ENCODE results near the gene OR2T2. TPM values are rescaled to one million over a fixed set of nuclear protein-coding genes. Genes with fewer than 3 reads are reported as not detected.

Gene OR2T2
- total RNA-seq, 1 experiment from 2014 or later = not detected

DNA sequence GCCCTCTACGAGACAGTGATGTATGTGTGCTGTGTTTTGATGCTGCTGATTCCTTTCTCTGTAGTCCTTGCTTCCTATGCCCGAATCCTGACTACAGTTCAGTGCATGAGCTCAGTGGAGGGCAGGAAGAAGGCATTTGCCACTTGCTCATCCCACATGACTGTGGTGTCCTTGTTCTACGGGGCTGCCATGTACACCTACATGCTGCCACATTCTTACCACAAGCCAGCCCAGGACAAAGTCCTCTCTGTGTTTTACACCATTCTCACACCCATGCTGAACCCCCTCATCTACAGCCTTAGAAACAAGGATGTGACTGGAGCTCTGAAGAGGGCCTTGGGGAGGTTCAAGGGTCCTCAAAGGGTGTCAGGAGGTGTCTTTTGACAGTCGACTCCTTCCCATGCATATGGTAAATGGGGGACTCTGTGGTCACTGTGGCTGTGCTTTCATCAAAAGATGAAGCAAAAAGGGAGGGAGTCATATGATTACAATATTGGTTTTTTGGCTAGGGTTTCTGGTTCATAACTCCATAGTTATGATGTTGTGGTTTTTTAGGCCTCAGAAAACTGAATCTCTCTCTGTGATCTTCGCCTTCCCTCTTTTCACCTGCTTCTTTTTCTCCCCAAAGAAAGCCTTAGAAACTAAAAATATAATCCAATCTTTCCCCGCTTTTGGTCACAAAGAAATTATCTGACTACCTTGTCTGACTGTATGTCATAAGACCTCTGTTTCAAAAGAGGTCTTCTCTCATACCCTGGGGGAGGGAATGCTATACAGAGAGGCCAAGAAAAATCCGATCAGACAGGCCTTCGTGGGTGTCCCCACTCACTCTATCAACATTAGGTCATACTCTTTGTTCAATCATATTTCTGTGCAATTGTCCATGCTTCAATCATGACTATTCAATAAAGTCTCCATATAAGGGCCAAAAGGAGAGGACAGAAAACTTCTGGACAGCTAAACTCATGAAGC, 38.4 kb upstream of the OR2T2 start:
- BruUV-seq (replicated peaks) = no TSS peak
- Histone ChIP-seq H3K79me2 (ENCODE audit: low read length) (no peaks in the 10 kb centered on the region), H3K4me3 (ENCODE audit: low read length) (no peak overlapping the region), H2AFZ (ENCODE audit: low read length) (no peak overlapping the region), H3K4me1 (ENCODE audit: insufficient read depth, low read length) (no peaks in the 10 kb centered on the region), H3K4me2 (ENCODE audit: low read length) (no peak overlapping the region), H3F3A (ENCODE audit: low read length, unreplicated experiment) (no peaks in the 10 kb centered on the region), H3K36me3 (ENCODE audit: low read depth, low read length) (no peaks in the 10 kb centered on the region), H3K9ac (ENCODE audit: low read length) (no peak overlapping the region), H4K20me1 (ENCODE audit: low read length) (no peaks in the 10 kb centered on the region), H3K27ac (ENCODE audit: low read length) (no peak overlapping the region), H3K9me3 (ENCODE audit: low read length) (peaks cover 26% of the 10 kb centered on the region), H3K9me2 (replicated peaks; ENCODE audit: low read length) (no peaks in the 10 kb centered on the region), H3K27me3 (ENCODE audit: low read length) (no peaks in the 10 kb centered on the region)
- ChIA-PET CTCF (no interaction called here), POLR2A (ENCODE audit: unreplicated experiment) (no interaction called here)
- intact Hi-C loops (cut with micrococcal nuclease) = no loop called here
- DNase-seq (no peak), ATAC-seq (no peak)
- TF ChIP-seq, protein P1, sequence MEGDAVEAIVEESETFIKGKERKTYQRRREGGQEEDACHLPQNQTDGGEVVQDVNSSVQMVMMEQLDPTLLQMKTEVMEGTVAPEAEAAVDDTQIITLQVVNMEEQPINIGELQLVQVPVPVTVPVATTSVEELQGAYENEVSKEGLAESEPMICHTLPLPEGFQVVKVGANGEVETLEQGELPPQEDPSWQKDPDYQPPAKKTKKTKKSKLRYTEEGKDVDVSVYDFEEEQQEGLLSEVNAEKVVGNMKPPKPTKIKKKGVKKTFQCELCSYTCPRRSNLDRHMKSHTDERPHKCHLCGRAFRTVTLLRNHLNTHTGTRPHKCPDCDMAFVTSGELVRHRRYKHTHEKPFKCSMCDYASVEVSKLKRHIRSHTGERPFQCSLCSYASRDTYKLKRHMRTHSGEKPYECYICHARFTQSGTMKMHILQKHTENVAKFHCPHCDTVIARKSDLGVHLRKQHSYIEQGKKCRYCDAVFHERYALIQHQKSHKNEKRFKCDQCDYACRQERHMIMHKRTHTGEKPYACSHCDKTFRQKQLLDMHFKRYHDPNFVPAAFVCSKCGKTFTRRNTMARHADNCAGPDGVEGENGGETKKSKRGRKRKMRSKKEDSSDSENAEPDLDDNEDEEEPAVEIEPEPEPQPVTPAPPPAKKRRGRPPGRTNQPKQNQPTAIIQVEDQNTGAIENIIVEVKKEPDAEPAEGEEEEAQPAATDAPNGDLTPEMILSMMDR (conservative IDR thresholded peaks at IDR 0.05; ENCODE audit: low read depth, low read length) = no peak
- TF ChIP-seq EZH2 (IDR thresholded peaks at IDR 0.05; ENCODE audit: low read length, unreplicated experiment) (no peak), EZH2phosphoT487 (IDR thresholded peaks at IDR 0.05; ENCODE audit: borderline replicate concordance, low read length) (no peak)

DNA sequence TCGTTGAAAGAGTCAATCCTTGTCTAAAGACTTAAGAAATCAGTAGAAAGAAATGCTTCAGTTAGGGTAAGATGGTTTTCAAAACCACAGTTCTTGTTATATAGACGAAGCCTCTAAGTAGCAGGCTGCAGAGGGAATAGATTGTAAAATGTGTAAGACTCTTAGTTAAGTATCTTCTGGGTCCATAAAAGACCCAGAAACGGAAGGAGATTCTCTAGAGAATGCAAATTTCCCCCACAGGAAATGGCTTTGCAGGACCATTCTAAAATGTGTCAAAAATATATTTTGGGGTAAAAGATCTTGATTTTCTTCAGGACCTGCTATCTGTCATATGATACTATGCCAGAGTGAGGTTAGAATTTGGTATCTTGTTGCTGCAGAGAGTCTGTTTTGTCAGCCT, 29.2 kb upstream of the OR2T2 start:
- Histone ChIP-seq H3K36me3 (ENCODE audit: low read depth, low read length) (no peaks in the 10 kb centered on the region), H3K9me3 (ENCODE audit: low read length) (peaks cover 62% of the 10 kb centered on the region), H3K4me1 (ENCODE audit: insufficient read depth, low read length) (no peaks in the 10 kb centered on the region), H3K79me2 (ENCODE audit: low read length) (no peaks in the 10 kb centered on the region), H3K9me2 (replicated peaks; ENCODE audit: low read length) (no peaks in the 10 kb centered on the region), H3F3A (ENCODE audit: low read length, unreplicated experiment) (no peaks in the 10 kb centered on the region), H4K20me1 (ENCODE audit: low read length) (no peaks in the 10 kb centered on the region), H3K27me3 (ENCODE audit: low read length) (no peaks in the 10 kb centered on the region), H2AFZ (ENCODE audit: low read length) (no peak overlapping the region), H3K4me2 (ENCODE audit: low read length) (no peak overlapping the region), H3K27ac (ENCODE audit: low read length) (no peak overlapping the region), H3K4me3 (ENCODE audit: low read length) (no peak overlapping the region), H3K9ac (ENCODE audit: low read length) (no peak overlapping the region)
- TF ChIP-seq EZH2 (IDR thresholded peaks at IDR 0.05; ENCODE audit: low read length, unreplicated experiment) = no peak
- no peak for TF ChIP-seq EZH2phosphoT487 (IDR thresholded peaks at IDR 0.05; ENCODE audit: borderline replicate concordance, low read length)
- TF ChIP-seq, protein P1 (conservative IDR thresholded peaks at IDR 0.05; ENCODE audit: low read depth, low read length) = no peak
- ChIA-PET POLR2A (ENCODE audit: unreplicated experiment) (no interaction called here), CTCF (no interaction called here)
- no peak for ATAC-seq
- intact Hi-C loops (cut with micrococcal nuclease) = no loop called here
- no TSS peak for BruUV-seq (replicated peaks)
- no peak for DNase-seq

DNA sequence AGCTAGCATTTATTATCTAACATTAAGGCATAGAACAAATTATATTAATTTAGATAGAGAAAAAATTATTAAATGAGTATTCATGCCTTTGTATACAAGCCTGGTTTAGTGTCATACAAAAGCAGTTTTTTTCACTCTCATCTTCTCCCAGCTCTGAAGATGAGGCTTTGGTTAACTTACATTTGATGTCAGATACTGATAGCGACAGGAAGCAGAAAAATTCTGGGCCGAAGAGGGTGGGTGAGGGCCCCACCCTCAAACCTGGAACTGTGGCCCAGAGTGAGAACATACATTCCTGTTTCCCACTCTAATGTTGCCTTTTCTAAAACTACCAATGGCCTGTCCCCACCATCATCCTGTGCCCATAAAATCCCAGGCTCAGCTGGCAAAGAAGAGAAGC, 27.6 kb upstream of the OR2T2 start:
- intact Hi-C loops (cut with micrococcal nuclease) = no loop called here
- Histone ChIP-seq H2AFZ (ENCODE audit: low read length) (no peak overlapping the region), H3F3A (ENCODE audit: low read length, unreplicated experiment) (no peaks in the 10 kb centered on the region), H3K4me2 (ENCODE audit: low read length) (no peak overlapping the region), H3K4me1 (ENCODE audit: insufficient read depth, low read length) (no peaks in the 10 kb centered on the region), H3K9me2 (replicated peaks; ENCODE audit: low read length) (no peaks in the 10 kb centered on the region), H3K36me3 (ENCODE audit: low read depth, low read length) (no peaks in the 10 kb centered on the region), H4K20me1 (ENCODE audit: low read length) (no peaks in the 10 kb centered on the region), H3K79me2 (ENCODE audit: low read length) (no peaks in the 10 kb centered on the region), H3K4me3 (ENCODE audit: low read length) (no peak overlapping the region), H3K27me3 (ENCODE audit: low read length) (no peaks in the 10 kb centered on the region), H3K9me3 (ENCODE audit: low read length) (peaks cover 66% of the 10 kb centered on the region), H3K27ac (ENCODE audit: low read length) (no peak overlapping the region), H3K9ac (ENCODE audit: low read length) (no peak overlapping the region)
- DNase-seq = no peak
- ATAC-seq = no peak
- no TSS peak for BruUV-seq (replicated peaks)
- POLR2A ChIA-PET (ENCODE audit: unreplicated experiment) = interaction anchor here (0.6 to 0.7 kb wide), 2 partner anchors 9 to 40 kb away, joined by 3 read pairs; no protein-coding TSS in a partner anchor
- CTCF ChIA-PET = no interaction called here
- TF ChIP-seq, protein P1 (conservative IDR thresholded peaks at IDR 0.05; ENCODE audit: low read depth, low read length) = no peak
- TF ChIP-seq EZH2phosphoT487 (IDR thresholded peaks at IDR 0.05; ENCODE audit: borderline replicate concordance, low read length) = no peak
